Panc1 (cell line): ENCODE measurements around the gene AP1G2. TPM values are rescaled to one million over a fixed set of nuclear protein-coding genes. Genes with fewer than 3 reads are reported as not detected.

Experiments
- ATAC-seq: fragments of 200-7000 bp; cut with Tn5 transposase; 2 replicates; pipeline ENCODE4 v1.9.1; 2020; ENCODE audit warnings: mild to moderate bottlenecking, moderate library complexity
- BruUV-seq: library from RNA; stranded (reverse); fragments of 400-500 nt; replicated peaks from 2 replicates; lab custom pipeline; 2021; lab: Mats Ljungman, UMichigan
- CTCF ChIA-PET: fragments of 300-600 bp; sonication (Branson Sonifier 250); formaldehyde crosslinking; loops from one replicate; lab custom pipeline; 2022; ENCODE audit warnings: antibody characterized with exemption; lab: Charles Lee
- POLR2A ChIA-PET: fragments of 300-600 bp; sonication (Branson Sonifier 250); formaldehyde crosslinking; loops from one replicate; lab custom pipeline; 2022; ENCODE audit warnings: antibody characterized with exemption; lab: Charles Lee
- DNase-seq: peaks from one replicate; pipeline ENCODE4 v3.0.0-alpha.2; 2010; ENCODE audit warnings: low read depth, low spot score
- H3K27ac ChIP-seq: 2 replicates; pipeline ENCODE4 v1.5.1; 2011; ENCODE audit warnings: mild to moderate bottlenecking, low read length, inconsistent platforms
- H3K27me3 ChIP-seq: fragments of 200-500 bp; sonication (Bioruptor generic); 2 replicates; pipeline ENCODE4 v1.6.0; 2014; ENCODE audit warnings: low read length, inconsistent platforms; ENCODE audit not compliant: control insufficient read depth, insufficient read depth
- H3K36me3 ChIP-seq: fragments of 200-500 bp; sonication (Bioruptor generic); 2 replicates; pipeline ENCODE4 v1.5.1; 2014; ENCODE audit warnings: inconsistent platforms, mild to moderate bottlenecking, low read length, moderate library complexity; ENCODE audit not compliant: control insufficient read depth, insufficient read depth
- H3K4me1 ChIP-seq: 2 replicates; pipeline ENCODE4 v1.5.1; 2011; ENCODE audit warnings: inconsistent platforms, mild to moderate bottlenecking, low read length, moderate library complexity; ENCODE audit not compliant: control insufficient read depth, insufficient read depth
- H3K4me3 ChIP-seq, 2 experiments: 2 replicates each; pipeline ENCODE4 v1.5.1; 2011 to 2012; ENCODE audit warnings: low read depth in 2 of 2, low read length in 2 of 2, mild to moderate bottlenecking in 2 of 2, inconsistent platforms in 1 of 2, moderate library complexity in 1 of 2
- H3K9me3 ChIP-seq: fragments of 200-500 bp; sonication (Bioruptor generic); 2 replicates; pipeline ENCODE4 v1.5.1; 2014; ENCODE audit warnings: low read depth, mild to moderate bottlenecking, inconsistent platforms, low read length, moderate library complexity; ENCODE audit not compliant: control insufficient read depth, insufficient read depth
- POLR2AphosphoS5 ChIP-seq: IDR thresholded peaks from 2 replicates; pipeline ENCODE4 v1.6.1; 2012; ENCODE audit warnings: mild to moderate bottlenecking, low read depth, low read length, moderate library complexity
- SIN3A ChIP-seq: IDR thresholded peaks from 2 replicates; pipeline ENCODE4 v1.6.1; 2012; ENCODE audit warnings: low read depth, mild to moderate bottlenecking, low read length, moderate library complexity, borderline replicate concordance; ENCODE audit not compliant: insufficient read depth
- TCF7L2 ChIP-seq: IDR thresholded peaks from 2 replicates; pipeline ENCODE4 v1.6.1; 2011; ENCODE audit warnings: mild to moderate bottlenecking, low read depth, low read length, inconsistent platforms
- in situ Hi-C: cut with HindIII; loops from 2 replicates; pipeline ENCODE4 v1.10.0; 2016; ENCODE audit warnings: low sequenced_read_pairs, low pct_unique_long_range_greater_than_20kb
- intact Hi-C: fragments of 100-400 bp; cut with micrococcal nuclease; formaldehyde crosslinking; loops from one replicate; pipeline ENCODE4 v1.10.0; 2022; ENCODE audit not compliant: unreplicated experiment
- total RNA-seq: library from RNA; stranded (reverse); gene quantifications from one replicate; pipeline ENCODE4 v1.2.1, GENCODE V29; 2021; ENCODE audit not compliant: unreplicated experiment
- TF ChIP-seq, protein P1 (sequence below), 2 experiments: IDR thresholded peaks; 2 replicates each; pipeline ENCODE4 v1.6.1; 2011 to 2012; ENCODE audit warnings: low read depth in 2 of 2, control low read depth in 1 of 2, low read length in 1 of 2, mild to moderate bottlenecking in 1 of 2, moderate library complexity in 1 of 2; ENCODE audit not compliant: insufficient read depth in 1 of 2
- TF ChIP-seq, protein P2 (sequence below): fragments of 450-650 bp; IDR thresholded peaks from 2 replicates; pipeline ENCODE4 v1.5.1; 2017; ENCODE audit warnings: mild to moderate bottlenecking

The AP1G2 gene
- total RNA-seq, 1 experiment from 2014 or later: 61.6 TPM

GRCh38 chr14:23601424-23601823 is 33.8 kb upstream of the AP1G2 start:
- DNase-seq (no peak), ATAC-seq (no peak)
- no TSS peak for BruUV-seq
- Histone ChIP-seq H3K36me3 (no peaks in the 10 kb centered on the region), H3K4me3 (no peak overlapping the region), H3K27me3 (no peaks in the 10 kb centered on the region), H3K27ac (no peak overlapping the region), H3K9me3 (no peaks in the 10 kb centered on the region), H3K4me1 (no peaks in the 10 kb centered on the region)
- POLR2A ChIA-PET: no interaction called here
- TF ChIP-seq, protein P1, sequence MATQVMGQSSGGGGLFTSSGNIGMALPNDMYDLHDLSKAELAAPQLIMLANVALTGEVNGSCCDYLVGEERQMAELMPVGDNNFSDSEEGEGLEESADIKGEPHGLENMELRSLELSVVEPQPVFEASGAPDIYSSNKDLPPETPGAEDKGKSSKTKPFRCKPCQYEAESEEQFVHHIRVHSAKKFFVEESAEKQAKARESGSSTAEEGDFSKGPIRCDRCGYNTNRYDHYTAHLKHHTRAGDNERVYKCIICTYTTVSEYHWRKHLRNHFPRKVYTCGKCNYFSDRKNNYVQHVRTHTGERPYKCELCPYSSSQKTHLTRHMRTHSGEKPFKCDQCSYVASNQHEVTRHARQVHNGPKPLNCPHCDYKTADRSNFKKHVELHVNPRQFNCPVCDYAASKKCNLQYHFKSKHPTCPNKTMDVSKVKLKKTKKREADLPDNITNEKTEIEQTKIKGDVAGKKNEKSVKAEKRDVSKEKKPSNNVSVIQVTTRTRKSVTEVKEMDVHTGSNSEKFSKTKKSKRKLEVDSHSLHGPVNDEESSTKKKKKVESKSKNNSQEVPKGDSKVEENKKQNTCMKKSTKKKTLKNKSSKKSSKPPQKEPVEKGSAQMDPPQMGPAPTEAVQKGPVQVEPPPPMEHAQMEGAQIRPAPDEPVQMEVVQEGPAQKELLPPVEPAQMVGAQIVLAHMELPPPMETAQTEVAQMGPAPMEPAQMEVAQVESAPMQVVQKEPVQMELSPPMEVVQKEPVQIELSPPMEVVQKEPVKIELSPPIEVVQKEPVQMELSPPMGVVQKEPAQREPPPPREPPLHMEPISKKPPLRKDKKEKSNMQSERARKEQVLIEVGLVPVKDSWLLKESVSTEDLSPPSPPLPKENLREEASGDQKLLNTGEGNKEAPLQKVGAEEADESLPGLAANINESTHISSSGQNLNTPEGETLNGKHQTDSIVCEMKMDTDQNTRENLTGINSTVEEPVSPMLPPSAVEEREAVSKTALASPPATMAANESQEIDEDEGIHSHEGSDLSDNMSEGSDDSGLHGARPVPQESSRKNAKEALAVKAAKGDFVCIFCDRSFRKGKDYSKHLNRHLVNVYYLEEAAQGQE (IDR thresholded peaks at IDR 0.05; ENCODE audit: insufficient read depth in 1 of 2, low read depth in 2 of 2, low read length in 1 of 2): no peak
- no peak for TF ChIP-seq POLR2AphosphoS5
- TF ChIP-seq, protein P2, sequence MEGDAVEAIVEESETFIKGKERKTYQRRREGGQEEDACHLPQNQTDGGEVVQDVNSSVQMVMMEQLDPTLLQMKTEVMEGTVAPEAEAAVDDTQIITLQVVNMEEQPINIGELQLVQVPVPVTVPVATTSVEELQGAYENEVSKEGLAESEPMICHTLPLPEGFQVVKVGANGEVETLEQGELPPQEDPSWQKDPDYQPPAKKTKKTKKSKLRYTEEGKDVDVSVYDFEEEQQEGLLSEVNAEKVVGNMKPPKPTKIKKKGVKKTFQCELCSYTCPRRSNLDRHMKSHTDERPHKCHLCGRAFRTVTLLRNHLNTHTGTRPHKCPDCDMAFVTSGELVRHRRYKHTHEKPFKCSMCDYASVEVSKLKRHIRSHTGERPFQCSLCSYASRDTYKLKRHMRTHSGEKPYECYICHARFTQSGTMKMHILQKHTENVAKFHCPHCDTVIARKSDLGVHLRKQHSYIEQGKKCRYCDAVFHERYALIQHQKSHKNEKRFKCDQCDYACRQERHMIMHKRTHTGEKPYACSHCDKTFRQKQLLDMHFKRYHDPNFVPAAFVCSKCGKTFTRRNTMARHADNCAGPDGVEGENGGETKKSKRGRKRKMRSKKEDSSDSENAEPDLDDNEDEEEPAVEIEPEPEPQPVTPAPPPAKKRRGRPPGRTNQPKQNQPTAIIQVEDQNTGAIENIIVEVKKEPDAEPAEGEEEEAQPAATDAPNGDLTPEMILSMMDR: no peak
- TF ChIP-seq SIN3A: no peak
- TF ChIP-seq TCF7L2: no peak
- intact Hi-C loops (no loop called here), in situ Hi-C loops (no loop called here)
- CTCF ChIA-PET: no interaction called here

DNA sequence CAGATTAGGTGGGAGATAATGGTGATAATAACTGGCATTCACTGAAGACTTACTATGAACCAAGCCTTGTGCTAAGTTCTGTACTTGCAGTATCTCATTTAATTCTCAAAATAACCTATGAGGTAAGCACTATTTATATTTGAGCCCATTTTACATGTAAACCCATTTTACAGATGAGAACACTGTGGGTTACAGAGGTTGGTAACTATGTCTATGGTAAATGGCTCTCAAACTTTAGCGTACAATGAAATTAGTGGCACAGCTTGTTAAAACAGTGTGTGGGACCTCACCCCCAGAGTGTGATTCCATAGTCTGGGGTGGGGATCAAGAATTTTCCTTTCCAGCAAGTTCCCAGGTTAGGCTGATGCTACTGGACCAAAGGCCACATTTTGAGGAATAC is 33.2 kb upstream of the AP1G2 start:
- no peak overlapping the region for H3K27ac ChIP-seq
- no TSS peak for BruUV-seq
- DNase-seq: no peak
- intact Hi-C loops: no loop called here
- TF ChIP-seq, protein P1 (IDR thresholded peaks at IDR 0.05; ENCODE audit: insufficient read depth in 1 of 2, low read depth in 2 of 2, low read length in 1 of 2): no peak
- TF ChIP-seq, protein P2: no peak
- TF ChIP-seq TCF7L2 (no peak), POLR2AphosphoS5 (no peak), SIN3A (no peak)
- POLR2A ChIA-PET: no interaction called here
- CTCF ChIA-PET: no interaction called here
- H3K4me3 ChIP-seq: no peak overlapping the region
- H3K27me3 ChIP-seq: no peaks in the 10 kb centered on the region
- no peaks in the 10 kb centered on the region for H3K36me3 ChIP-seq
- in situ Hi-C loops: no loop called here
- no peaks in the 10 kb centered on the region for H3K9me3 ChIP-seq
- ATAC-seq: no peak
- no peaks in the 10 kb centered on the region for H3K4me1 ChIP-seq
